OCI-LY7 (cell line): ENCODE results near the gene RARB. TPM values are rescaled to one million over a fixed set of nuclear protein-coding genes. Genes with fewer than 3 reads are reported as not detected.

Experiments used
- BruUV-seq: library from RNA; stranded (reverse); fragments of 400-500 nt; replicated peaks from 2 replicates; lab custom pipeline; 2021; lab: Mats Ljungman, UMichigan
- CTCF ChIA-PET: fragments of 300-600 bp; sonication (Branson Sonifier 250); formaldehyde crosslinking; loops from one replicate; lab custom pipeline; 2022; ENCODE audit warnings: antibody characterized with exemption; ENCODE audit not compliant: unreplicated experiment; lab: Charles Lee
- POLR2A ChIA-PET: fragments of 300-600 bp; sonication (Branson Sonifier 250); formaldehyde crosslinking; loops from one replicate; lab custom pipeline; 2022; ENCODE audit warnings: antibody characterized with exemption; lab: Charles Lee
- DNase-seq: peaks from one replicate; pipeline ENCODE4 v3.0.0-alpha.2; 2015; ENCODE audit warnings: low spot score
- H2AFZ ChIP-seq: fragments of 200-600 bp; sonication (generic), shearing (Covaris generic); 2 replicates; pipeline ENCODE4 v1.6.1; 2014; ENCODE audit warnings: mild to moderate bottlenecking, antibody characterized with exemption, low read length, moderate library complexity
- H3K27ac ChIP-seq: fragments of 200-600 bp; sonication (generic); 2 replicates; pipeline ENCODE4 v1.5.1; 2014; ENCODE audit warnings: mixed run types, low read depth, mild to moderate bottlenecking, moderate library complexity, low read length, inconsistent platforms; ENCODE audit not compliant: poor library complexity, severe bottlenecking
- H3K36me3 ChIP-seq: fragments of 200-600 bp; sonication (generic); 2 replicates; pipeline ENCODE4 v1.6.1; 2014; ENCODE audit warnings: mild to moderate bottlenecking, antibody characterized with exemption, low read length, moderate library complexity, mixed read lengths; ENCODE audit not compliant: insufficient read depth
- H3K4me1 ChIP-seq: fragments of 200-600 bp; sonication (generic); 2 replicates; pipeline ENCODE4 v1.5.1; 2014; ENCODE audit warnings: mild to moderate bottlenecking, low read length; ENCODE audit not compliant: insufficient read depth, poor library complexity, severe bottlenecking
- H3K4me2 ChIP-seq: fragments of 200-600 bp; sonication (generic); 2 replicates; pipeline ENCODE4 v1.6.1; 2014; ENCODE audit warnings: mild to moderate bottlenecking, low read length
- H3K4me3 ChIP-seq: fragments of 200-600 bp; sonication (generic); 2 replicates; pipeline ENCODE4 v1.5.1; 2014; ENCODE audit warnings: mild to moderate bottlenecking, low read depth, low read length; ENCODE audit not compliant: poor library complexity, severe bottlenecking
- H3K79me2 ChIP-seq: fragments of 200-600 bp; sonication (generic); 2 replicates; pipeline ENCODE4 v1.6.1; 2016; ENCODE audit warnings: low read depth, mild to moderate bottlenecking, low read length, moderate library complexity, mixed read lengths; ENCODE audit not compliant: insufficient read depth
- H3K9me2 ChIP-seq: fragments of 200-600 bp; sonication (generic); 2 replicates; pipeline ENCODE4 v1.6.1; 2016; ENCODE audit warnings: mild to moderate bottlenecking, low read length, mixed read lengths; ENCODE audit not compliant: insufficient read depth
- H3K9me3 ChIP-seq: fragments of 200-600 bp; sonication (generic); 2 replicates; pipeline ENCODE4 v1.6.1; 2014; ENCODE audit warnings: mild to moderate bottlenecking, mixed run types, low read length, mixed read lengths
- H4K20me1 ChIP-seq: fragments of 200-600 bp; sonication (generic); 2 replicates; pipeline ENCODE4 v1.6.1; 2014; ENCODE audit warnings: mild to moderate bottlenecking, antibody characterized with exemption, low read length, moderate library complexity, mixed read lengths; ENCODE audit not compliant: insufficient read depth
- EZH2phosphoT487 ChIP-seq: fragments of 200-600 bp; sonication (generic); IDR thresholded peaks from 2 replicates; pipeline ENCODE4 v1.6.1; 2018; ENCODE audit warnings: low read depth, borderline replicate concordance, mild to moderate bottlenecking, mixed run types, antibody characterized with exemption, low read length, moderate library complexity, mixed read lengths
- intact Hi-C: fragments of 100-400 bp; cut with micrococcal nuclease; formaldehyde crosslinking; loops from one replicate; pipeline ENCODE4 v1.10.0; 2022; ENCODE audit not compliant: unreplicated experiment
- total RNA-seq, 2 experiments: library from RNA; depleted of rRNA in 1 of 2; stranded (reverse); fragments of >200 nt in 1 of 2; shearing (Covaris generic) in 1 of 2; gene quantifications; 2 replicates each; pipeline ENCODE4 v1.2.3, GENCODE V29; 2014 to 2022
- TF ChIP-seq, protein P1 (sequence below): fragments of 200-600 bp; sonication (generic); conservative IDR thresholded peaks from 2 replicates; pipeline ENCODE4 v1.5.1; 2014; ENCODE audit warnings: mild to moderate bottlenecking, antibody characterized with exemption, low read length, moderate library complexity, mixed read lengths

Gene RARB
- total RNA-seq, 2 experiments from 2014 or later = not detected

DNA sequence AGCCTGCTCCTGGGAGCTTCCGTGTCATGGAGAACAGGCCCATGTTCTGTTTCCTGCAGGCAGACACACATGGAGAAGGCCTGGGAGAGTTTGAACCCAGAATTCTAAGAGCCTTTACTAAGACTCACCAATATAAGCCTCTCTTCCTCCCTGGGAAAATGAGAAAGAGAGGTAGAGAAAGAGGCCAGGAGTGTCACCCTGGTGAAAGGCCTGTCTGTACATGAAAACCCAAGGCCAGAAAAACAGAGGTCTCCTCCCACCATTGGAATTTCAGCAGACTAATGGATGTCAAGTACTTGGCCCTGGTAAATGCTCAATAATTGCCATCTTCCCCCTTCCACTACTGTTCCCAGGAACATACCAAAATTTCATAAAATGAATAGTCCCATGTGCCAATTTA lies 119.0 kb downstream of the RARB start:
- no peak for DNase-seq
- H3K9me2 ChIP-seq = no peaks in the 10 kb centered on the region
- no peaks in the 10 kb centered on the region for H3K9me3 ChIP-seq
- ChIA-PET CTCF (no interaction called here), POLR2A (no interaction called here)
- intact Hi-C loops = no loop called here
- no peak overlapping the region for H2AFZ ChIP-seq
- no peak overlapping the region for H3K4me3 ChIP-seq
- no TSS peak for BruUV-seq
- H3K79me2 ChIP-seq = no peaks in the 10 kb centered on the region
- H3K27ac ChIP-seq = no peak overlapping the region
- no peaks in the 10 kb centered on the region for H3K36me3 ChIP-seq
- no peaks in the 10 kb centered on the region for H3K4me1 ChIP-seq
- no peak overlapping the region for H3K4me2 ChIP-seq
- no peaks in the 10 kb centered on the region for H4K20me1 ChIP-seq
- no peak for TF ChIP-seq EZH2phosphoT487

DNA sequence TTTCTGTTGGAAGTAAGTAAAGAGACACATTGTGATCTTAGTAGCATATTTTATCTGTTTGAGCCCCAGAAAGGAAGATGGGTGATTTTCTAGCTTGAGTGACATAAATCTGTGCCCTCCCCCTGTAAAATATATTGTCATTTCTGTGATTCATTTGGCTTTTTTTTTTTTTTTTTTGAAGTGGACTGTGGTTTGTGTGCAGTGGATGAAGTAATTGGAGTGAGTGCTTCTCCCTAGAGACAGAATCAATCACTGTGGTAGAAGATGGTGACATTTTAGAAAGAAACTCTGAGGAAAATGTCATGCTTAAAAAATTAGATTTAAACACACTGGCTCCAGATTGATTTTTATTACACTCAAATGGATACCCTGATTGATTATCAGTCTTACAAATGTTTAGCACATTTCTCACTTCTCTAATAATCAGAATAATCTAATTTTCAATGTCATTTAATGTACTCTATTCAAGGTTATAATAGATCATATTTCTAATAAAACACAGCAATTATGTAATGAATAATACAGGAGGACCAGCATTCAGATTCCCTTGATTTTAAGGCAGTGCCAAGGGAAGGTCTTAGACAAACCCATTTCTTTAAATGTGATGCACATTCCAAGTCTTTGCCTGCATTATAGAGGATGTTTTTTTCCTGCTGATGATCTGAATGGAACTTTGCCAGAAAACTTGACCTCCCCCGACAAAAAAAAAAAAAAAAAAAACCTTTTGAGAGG lies 120.0 kb downstream of the RARB start:
- Histone ChIP-seq H3K79me2 (no peaks in the 10 kb centered on the region), H3K9me3 (no peaks in the 10 kb centered on the region), H3K4me2 (no peak overlapping the region), H3K4me3 (no peak overlapping the region), H4K20me1 (no peaks in the 10 kb centered on the region), H2AFZ (no peak overlapping the region), H3K4me1 (no peaks in the 10 kb centered on the region), H3K9me2 (no peaks in the 10 kb centered on the region), H3K36me3 (no peaks in the 10 kb centered on the region), H3K27ac (no peak overlapping the region)
- ChIA-PET POLR2A (interaction anchor here (0.7 kb wide), 1 partner anchor 221 kb away, joined by 3 read pairs; no protein-coding TSS in a partner anchor), CTCF (no interaction called here)
- TF ChIP-seq, protein P1, sequence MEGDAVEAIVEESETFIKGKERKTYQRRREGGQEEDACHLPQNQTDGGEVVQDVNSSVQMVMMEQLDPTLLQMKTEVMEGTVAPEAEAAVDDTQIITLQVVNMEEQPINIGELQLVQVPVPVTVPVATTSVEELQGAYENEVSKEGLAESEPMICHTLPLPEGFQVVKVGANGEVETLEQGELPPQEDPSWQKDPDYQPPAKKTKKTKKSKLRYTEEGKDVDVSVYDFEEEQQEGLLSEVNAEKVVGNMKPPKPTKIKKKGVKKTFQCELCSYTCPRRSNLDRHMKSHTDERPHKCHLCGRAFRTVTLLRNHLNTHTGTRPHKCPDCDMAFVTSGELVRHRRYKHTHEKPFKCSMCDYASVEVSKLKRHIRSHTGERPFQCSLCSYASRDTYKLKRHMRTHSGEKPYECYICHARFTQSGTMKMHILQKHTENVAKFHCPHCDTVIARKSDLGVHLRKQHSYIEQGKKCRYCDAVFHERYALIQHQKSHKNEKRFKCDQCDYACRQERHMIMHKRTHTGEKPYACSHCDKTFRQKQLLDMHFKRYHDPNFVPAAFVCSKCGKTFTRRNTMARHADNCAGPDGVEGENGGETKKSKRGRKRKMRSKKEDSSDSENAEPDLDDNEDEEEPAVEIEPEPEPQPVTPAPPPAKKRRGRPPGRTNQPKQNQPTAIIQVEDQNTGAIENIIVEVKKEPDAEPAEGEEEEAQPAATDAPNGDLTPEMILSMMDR = no peak
- TF ChIP-seq EZH2phosphoT487 = no peak
- DNase-seq = no peak
- intact Hi-C loops = no loop called here
- no TSS peak for BruUV-seq

DNA sequence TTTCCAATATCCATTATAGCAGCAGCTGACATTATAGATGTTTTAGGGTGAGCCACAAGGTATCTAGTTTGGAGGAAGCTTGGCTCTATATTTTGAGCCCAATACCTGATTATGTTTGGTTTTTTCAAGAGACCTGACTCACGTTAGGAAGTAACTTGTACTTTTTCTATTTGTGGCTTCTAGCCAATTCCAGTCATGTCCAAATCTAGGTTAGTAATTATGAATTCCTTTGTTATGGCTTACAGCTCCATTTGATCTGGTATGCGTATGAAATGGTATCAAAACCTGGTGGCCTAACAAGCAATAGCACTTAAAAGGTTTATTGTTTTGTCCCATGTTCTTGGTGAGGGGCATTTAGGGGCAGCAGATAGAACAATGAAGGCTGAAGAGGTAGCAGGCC lies 120.8 kb downstream of the RARB start:
- ChIA-PET CTCF (no interaction called here), POLR2A (interaction anchor here (0.7 kb wide), 1 partner anchor 222 kb away, joined by 3 read pairs; no protein-coding TSS in a partner anchor)
- intact Hi-C loops = no loop called here
- Histone ChIP-seq H2AFZ (no peak overlapping the region), H3K4me1 (no peaks in the 10 kb centered on the region), H3K27ac (no peak overlapping the region), H3K4me3 (no peak overlapping the region), H3K9me3 (no peaks in the 10 kb centered on the region), H4K20me1 (no peaks in the 10 kb centered on the region), H3K9me2 (no peaks in the 10 kb centered on the region), H3K79me2 (no peaks in the 10 kb centered on the region), H3K4me2 (no peak overlapping the region), H3K36me3 (no peaks in the 10 kb centered on the region)
- TF ChIP-seq EZH2phosphoT487 = no peak
- TF ChIP-seq, protein P1 = no peak
- no peak for DNase-seq
- BruUV-seq = no TSS peak
